Measurements from ENCODE around the gene CEMIP2. TPM values are rescaled to one million over a fixed set of nuclear protein-coding genes. Genes with fewer than 3 reads are reported as not detected.

CEMIP2 gene
- total RNA-seq, 1 experiment from 2014 or later: 14.8 TPM

- Histone ChIP-seq H3K27me3 (ENCODE audit: control insufficient read depth, insufficient read depth, low read length) (no peaks in the 10 kb centered on the region), H3K4me3 (ENCODE audit: low read depth in 2 of 2, low read length in 2 of 2) (no peak overlapping the region), H3K27ac (ENCODE audit: low read length) (no peak overlapping the region), H3K4me1 (ENCODE audit: control insufficient read depth, insufficient read depth, low read length) (no peaks in the 10 kb centered on the region; the same call in 1 of the 2 replicates), H3K9me3 (ENCODE audit: control insufficient read depth, insufficient read depth, low read depth, low read length) (no peaks in the 10 kb centered on the region), H3K36me3 (ENCODE audit: control insufficient read depth, insufficient read depth, low read length) (no peaks in the 10 kb centered on the region)
- POLR2A ChIA-PET: no interaction called here
- no TSS peak for BruUV-seq (replicated peaks)
- TF ChIP-seq POLR2AphosphoS5 (IDR thresholded peaks at IDR 0.05; ENCODE audit: low read depth, low read length) (no peak), SIN3A (IDR thresholded peaks at IDR 0.05; ENCODE audit: borderline replicate concordance, insufficient read depth, low read depth, low read length) (no peak), TCF7L2 (IDR thresholded peaks at IDR 0.05; ENCODE audit: low read depth, low read length) (no peak), REST (IDR thresholded peaks at IDR 0.05; ENCODE audit: insufficient read depth in 1 of 2, low read depth in 2 of 2, low read length in 1 of 2) (no peak), CTCF (IDR thresholded peaks at IDR 0.05) (no peak)
- ATAC-seq (no peak), DNase-seq (ENCODE audit: low read depth, low spot score) (no peak)
- in situ Hi-C loops (cut with HindIII; ENCODE audit: low pct_unique_long_range_greater_than_20kb, low sequenced_read_pairs): no loop called here
- intact Hi-C loops (cut with micrococcal nuclease; ENCODE audit: unreplicated experiment): no loop called here
- CTCF ChIA-PET: no interaction called here
Measured at GRCh38 chr9:71814815-71815214, 46.5 kb upstream of the CEMIP2 start.

GRCh38 chr9:71814226-71814625 is 45.9 kb upstream of the CEMIP2 start:
- intact Hi-C loops (cut with micrococcal nuclease; ENCODE audit: unreplicated experiment): no loop called here
- in situ Hi-C loops (cut with HindIII; ENCODE audit: low pct_unique_long_range_greater_than_20kb, low sequenced_read_pairs): no loop called here
- ATAC-seq: no peak
- Histone ChIP-seq H3K4me1 (ENCODE audit: control insufficient read depth, insufficient read depth, low read length) (no peaks in the 10 kb centered on the region; the same call in 1 of the 2 replicates), H3K27ac (ENCODE audit: low read length) (no peak overlapping the region), H3K27me3 (ENCODE audit: control insufficient read depth, insufficient read depth, low read length) (no peaks in the 10 kb centered on the region), H3K4me3 (ENCODE audit: low read depth in 2 of 2, low read length in 2 of 2) (no peak overlapping the region), H3K9me3 (ENCODE audit: control insufficient read depth, insufficient read depth, low read depth, low read length) (no peaks in the 10 kb centered on the region), H3K36me3 (ENCODE audit: control insufficient read depth, insufficient read depth, low read length) (no peaks in the 10 kb centered on the region)
- ChIA-PET CTCF (no interaction called here), POLR2A (no interaction called here)
- no TSS peak for BruUV-seq (replicated peaks)
- TF ChIP-seq CTCF (IDR thresholded peaks at IDR 0.05) (no peak), POLR2AphosphoS5 (IDR thresholded peaks at IDR 0.05; ENCODE audit: low read depth, low read length) (no peak), SIN3A (IDR thresholded peaks at IDR 0.05; ENCODE audit: borderline replicate concordance, insufficient read depth, low read depth, low read length) (no peak), TCF7L2 (IDR thresholded peaks at IDR 0.05; ENCODE audit: low read depth, low read length) (no peak), REST (IDR thresholded peaks at IDR 0.05; ENCODE audit: insufficient read depth in 1 of 2, low read depth in 2 of 2, low read length in 1 of 2) (no peak)
- DNase-seq (ENCODE audit: low read depth, low spot score): no peak

Measured in Panc1 (cell line).